Caco-2 (cell line): ENCODE measurements around the gene UQCRH. TPM values are rescaled to one million over a fixed set of nuclear protein-coding genes. Genes with fewer than 3 reads are reported as not detected.
A peak's percentile ranks its signal among the peaks of the same experiment; 100 is the strongest.

ENCODE experiments used
- BruUV-seq: library from RNA; stranded (reverse); fragments of 400-500 nt; replicated peaks from 2 replicates; lab custom pipeline; 2021; lab: Mats Ljungman, UMichigan
- CTCF ChIA-PET: fragments of 300-600 bp; sonication (Branson Sonifier 250); formaldehyde crosslinking; loops from one replicate; lab custom pipeline; 2022; ENCODE audit warnings: antibody characterized with exemption; lab: Charles Lee
- POLR2A ChIA-PET: fragments of 300-600 bp; sonication (Branson Sonifier 250); formaldehyde crosslinking; loops from one replicate; lab custom pipeline; 2022; ENCODE audit warnings: antibody characterized with exemption; lab: Charles Lee
- DNase-seq, 2 experiments: peaks; one replicate each; pipeline versions ENCODE4 v3.0.0 to v3.0.0-alpha.2; 2020 to 2022
- H3K27me3 ChIP-seq: replicated peaks from 2 replicates; pipeline ENCODE4 v1.6.0; 2011; ENCODE audit warnings: low read length; ENCODE audit not compliant: control insufficient read depth, insufficient read depth
- H3K36me3 ChIP-seq: 2 replicates; pipeline ENCODE4 v1.5.1; 2011; ENCODE audit warnings: low read length; ENCODE audit not compliant: control insufficient read depth, insufficient read depth
- H3K4me1 ChIP-seq: fragments of 250-450 bp; sonication (Bioruptor Pico); 2 replicates; pipeline ENCODE4 v1.5.1; 2020; ENCODE audit warnings: mild to moderate bottlenecking
- H3K4me3 ChIP-seq: 2 replicates; pipeline ENCODE4 v1.5.1; 2011; ENCODE audit warnings: low read depth, mild to moderate bottlenecking, control low read depth, low read length
- H3K9me3 ChIP-seq: fragments of 250-450 bp; sonication (Bioruptor Pico); 2 replicates; pipeline ENCODE4 v1.5.1; 2020; ENCODE audit warnings: mild to moderate bottlenecking, moderate library complexity
- H3K27ac Mint-ChIP-seq: one replicate; pipeline ENCODE4 v1.8.0; 2022; ENCODE audit warnings: mixed read lengths; ENCODE audit not compliant: unreplicated experiment
- H3K27me3 Mint-ChIP-seq: one replicate; pipeline ENCODE4 v1.8.0; 2022; ENCODE audit warnings: mixed read lengths; ENCODE audit not compliant: insufficient read depth, unreplicated experiment
- H3K36me3 Mint-ChIP-seq: one replicate; pipeline ENCODE4 v1.8.0; 2022; ENCODE audit warnings: mild to moderate bottlenecking, mixed read lengths; ENCODE audit not compliant: insufficient read depth, unreplicated experiment
- H3K4me1 Mint-ChIP-seq: one replicate; pipeline ENCODE4 v1.8.0; 2022; ENCODE audit warnings: low read depth, mixed read lengths; ENCODE audit not compliant: unreplicated experiment
- H3K4me3 Mint-ChIP-seq: one replicate; pipeline ENCODE4 v1.8.0; 2022; ENCODE audit warnings: mild to moderate bottlenecking, moderate library complexity, mixed read lengths; ENCODE audit not compliant: unreplicated experiment
- H3K9me3 Mint-ChIP-seq: one replicate; pipeline ENCODE4 v1.8.0; 2022; ENCODE audit warnings: mixed read lengths; ENCODE audit not compliant: unreplicated experiment
- CTCF ChIP-seq, 2 experiments: fragments of 200-600 bp in 1 of 2; IDR thresholded peaks; 1 replicate in 1 of 2; 2 replicates in 1 of 2; pipeline versions ENCODE4 v1.5.1 to v1.8.0; 2011 to 2022; ENCODE audit warnings: antibody characterized with exemption in 1 of 2, control low read depth in 1 of 2, inconsistent platforms in 1 of 2, low read depth in 1 of 2, low read length in 1 of 2, mild to moderate bottlenecking in 1 of 2, moderate library complexity in 1 of 2; ENCODE audit not compliant: insufficient read depth in 1 of 2, severe bottlenecking in 1 of 2, unreplicated experiment in 1 of 2
- intact Hi-C: fragments of 100-400 bp; cut with micrococcal nuclease; formaldehyde crosslinking; loops from one replicate; pipeline ENCODE4 v1.10.0; 2022; ENCODE audit not compliant: unreplicated experiment
- total RNA-seq: library from RNA; stranded (reverse); gene quantifications from 2 replicates; pipeline ENCODE4 v1.2.3, GENCODE V29; 2022

The UQCRH gene
- total RNA-seq, 1 experiment from 2014 or later, result 277 TPM

GRCh38 chr1:46284058-46284457 lies 19.4 kb upstream of the UQCRH start:
- Mint-ChIP-seq H3K9me3 (no peaks in the 10 kb centered on the region), H3K27ac (no peak overlapping the region), H3K4me1 (peaks cover 30% of the 10 kb centered on the region), H3K27me3 (no peaks in the 10 kb centered on the region), H3K4me3 (peak overlapping the region; percentile 1), H3K36me3 (peaks cover 83% of the 10 kb centered on the region)
- POLR2A ChIA-PET, result interaction anchor here (1.0 kb wide), 1 partner anchor 37 kb away, joined by 4 read pairs; the partner anchor contains the start of gene RAD54L
- Histone ChIP-seq H3K9me3 (no peaks in the 10 kb centered on the region), H3K27me3 (no peaks in the 10 kb centered on the region), H3K4me1 (peaks cover 21% of the 10 kb centered on the region), H3K4me3 (no peak overlapping the region), H3K36me3 (no peaks in the 10 kb centered on the region; the same call in 1 of the 2 replicates)
- DNase-seq, result no peak
- no TSS peak for BruUV-seq
- no peak for TF ChIP-seq CTCF (IDR thresholded peaks at IDR 0.05; ENCODE audit: insufficient read depth in 1 of 2, low read depth in 1 of 2, low read length in 1 of 2, severe bottlenecking in 1 of 2, unreplicated experiment in 1 of 2)
- CTCF ChIA-PET, result no interaction called here
- intact Hi-C loops, result loop anchor here (10.0 kb wide), 1 partner anchor 61 kb away; the partner anchor contains the start of gene NSUN4

- H3K27me3 ChIP-seq, result no peaks in the 10 kb centered on the region
- peak; percentile 40 to 60 for DNase-seq
- ChIA-PET CTCF (interaction anchor here (0.7 kb wide), 1 partner anchor 18 kb away, joined by 3 read pairs; no protein-coding TSS in a partner anchor), POLR2A (interaction anchor here (1.0 to 1.3 kb wide), 2 partner anchors 18 to 38 kb away, joined by 3 to 4 read pairs; partner anchors contain the start of genes LRRC41, RAD54L and UQCRH)
- intact Hi-C loops, result loop anchor here (10.0 kb wide), 1 partner anchor 60 kb away; the partner anchor contains the start of gene NSUN4
- H3K27ac Mint-ChIP-seq, result peak overlapping the region; percentile 74
- BruUV-seq, result no TSS peak
- no peaks in the 10 kb centered on the region for H3K9me3 ChIP-seq
- H3K4me1 ChIP-seq, result peaks cover 21% of the 10 kb centered on the region
- no peak for TF ChIP-seq CTCF (IDR thresholded peaks at IDR 0.05; ENCODE audit: insufficient read depth in 1 of 2, low read depth in 1 of 2, low read length in 1 of 2, severe bottlenecking in 1 of 2, unreplicated experiment in 1 of 2)
- no peaks in the 10 kb centered on the region for H3K27me3 Mint-ChIP-seq
- H3K36me3 Mint-ChIP-seq, result peaks cover 83% of the 10 kb centered on the region
- H3K4me1 Mint-ChIP-seq, result peaks cover 30% of the 10 kb centered on the region
- peak overlapping the region; percentile 37 for H3K4me3 Mint-ChIP-seq
- no peaks in the 10 kb centered on the region for H3K9me3 Mint-ChIP-seq
- H3K36me3 ChIP-seq, result no peaks in the 10 kb centered on the region; the same call in 1 of the 2 replicates
- no peak overlapping the region for H3K4me3 ChIP-seq
Observed at GRCh38 chr1:46284597-46285564, 18.6 kb upstream of the UQCRH start.
